Measurements from ENCODE around the gene MAG. TPM values are rescaled to one million over a fixed set of nuclear protein-coding genes. Genes with fewer than 3 reads are reported as not detected.

The MAG gene
- total and polyA plus RNA-seq, 12 donors = 0.33 to 45.0 (median 2.1) TPM; not detected in 1

GRCh38 chr19:35257113-35257461, 34.9 kb upstream of the MAG start:
- intact Hi-C loops (cut with DNase I) = no loop called here
- peak in 2 of 7 donors; percentile 23 to 55 for DNase-seq

GRCh38 chr19:35260694-35261304, 31.2 kb upstream of the MAG start:
- WGBS, 4 donors = 69 to 76% (median 72%) methylated on average over 10 of the region's 10 CpGs
- H3K4me3 ChIP-seq = no peak overlapping the region
- no peaks in the 10 kb centered on the region for H3K27me3 ChIP-seq
- peak in 3 of 7 donors; percentile 28 to 57 (median 29) for DNase-seq
- H3K4me1 ChIP-seq (replicated peaks in 1 of 2) = peaks cover 6 to 26% of the 10 kb centered on the region in 2 donors
- no peaks in the 10 kb centered on the region for H3K36me3 ChIP-seq (replicated peaks in 1 of 2)
- H3K27ac ChIP-seq = no peak overlapping the region
- TF ChIP-seq CTCF (IDR thresholded peaks at IDR 0.05) (no peak), POLR2A (IDR thresholded peaks at IDR 0.05) (no peak)
- H3K9me3 ChIP-seq (replicated peaks in 1 of 3) = no peaks in the 10 kb centered on the region
- intact Hi-C loops (cut with DNase I) = no loop called here

More at GRCh38 chr19:35257113-35257461, 34.9 kb upstream of the MAG start:
- WGBS, 4 donors = 59 to 90% (median 68%) methylated on average over 6 to 9 of the region's 9 CpGs
- TF ChIP-seq POLR2A (IDR thresholded peaks at IDR 0.05) (no peak), CTCF (IDR thresholded peaks at IDR 0.05) (no peak)
- H3K9me3 ChIP-seq (replicated peaks in 1 of 3) = no peaks in the 10 kb centered on the region
- H3K27me3 ChIP-seq = no peaks in the 10 kb centered on the region
- peaks cover 0 to 19% of the 10 kb centered on the region in 2 donors for H3K4me1 ChIP-seq (replicated peaks in 1 of 2)
- H3K27ac ChIP-seq = peak overlapping the region in 1 of 5 donors; percentile 5
- H3K36me3 ChIP-seq (replicated peaks in 1 of 2) = no peaks in the 10 kb centered on the region
- H3K4me3 ChIP-seq = no peak overlapping the region

GRCh38 chr19:35261356-35262100, 30.4 kb upstream of the MAG start:
- no peaks in the 10 kb centered on the region for H3K27me3 ChIP-seq
- no peak overlapping the region for H3K27ac ChIP-seq
- no peaks in the 10 kb centered on the region for H3K9me3 ChIP-seq (replicated peaks in 1 of 3)
- no peak for TF ChIP-seq POLR2A (IDR thresholded peaks at IDR 0.05)
- TF ChIP-seq CTCF (IDR thresholded peaks at IDR 0.05) = no peak
- H3K4me3 ChIP-seq = no peak overlapping the region
- H3K36me3 ChIP-seq (replicated peaks in 1 of 2) = no peaks in the 10 kb centered on the region
- intact Hi-C loops (cut with DNase I) = no loop called here
- H3K4me1 ChIP-seq (replicated peaks in 1 of 2) = peaks cover 11 to 28% of the 10 kb centered on the region in 2 donors
- WGBS, 4 donors = 75 to 82% (median 78%) methylated on average over 8 to 12 of the region's 12 CpGs
- DNase-seq = peak in 6 of 7 donors; percentile 4 to 56 (median 22)

- WGBS, 4 donors = 71 to 75% (median 73%) methylated on average over 11 to 17 of the region's 17 CpGs
- Histone ChIP-seq H3K27me3 (no peaks in the 10 kb centered on the region), H3K36me3 (replicated peaks in 1 of 2) (no peaks in the 10 kb centered on the region), H3K4me3 (no peak overlapping the region), H3K9me3 (replicated peaks in 1 of 3) (no peaks in the 10 kb centered on the region), H3K27ac (no peak overlapping the region), H3K4me1 (replicated peaks in 1 of 2) (peaks cover 11 to 33% of the 10 kb centered on the region in 2 donors)
- intact Hi-C loops (cut with DNase I) = no loop called here
- peak in 1 of 2 donors; percentile 12 for TF ChIP-seq POLR2A (IDR thresholded peaks at IDR 0.05)
- no peak for TF ChIP-seq CTCF (IDR thresholded peaks at IDR 0.05)
- peak in 6 of 7 donors; percentile 17 to 60 (median 38) for DNase-seq
These were observed 29.7 kb upstream of the MAG start for GRCh38 chr19:35262101-35262761.
